LNCAP (cell line): ENCODE results near the gene DNHD1.

ENCODE experiments used
- TF ChIP-seq, protein P1 (sequence below): fragments of 450-650 bp; IDR thresholded peaks from 2 replicates; pipeline ENCODE4 v1.5.1; 2017; ENCODE audit warnings: mild to moderate bottlenecking

Gene DNHD1

DNA sequence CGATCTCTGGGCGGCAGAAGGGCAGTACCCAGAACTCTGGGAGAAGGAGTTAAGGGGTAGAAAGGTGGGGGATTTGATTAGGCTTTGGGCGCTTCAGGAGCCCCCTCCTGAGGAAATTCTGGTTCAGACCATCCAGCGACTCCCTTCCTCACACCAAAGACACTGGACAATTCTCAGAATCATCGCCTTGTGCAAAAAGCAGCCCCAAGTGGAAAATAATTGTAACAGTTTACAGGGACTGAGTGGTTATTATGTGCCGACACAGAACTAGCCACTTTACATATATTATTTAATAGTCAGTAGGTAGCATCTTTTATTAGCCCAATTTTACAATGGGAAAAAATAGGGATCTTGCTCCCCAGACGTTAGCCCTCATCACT, 22.7 kb upstream of the DNHD1 start:
- TF ChIP-seq, protein P1, sequence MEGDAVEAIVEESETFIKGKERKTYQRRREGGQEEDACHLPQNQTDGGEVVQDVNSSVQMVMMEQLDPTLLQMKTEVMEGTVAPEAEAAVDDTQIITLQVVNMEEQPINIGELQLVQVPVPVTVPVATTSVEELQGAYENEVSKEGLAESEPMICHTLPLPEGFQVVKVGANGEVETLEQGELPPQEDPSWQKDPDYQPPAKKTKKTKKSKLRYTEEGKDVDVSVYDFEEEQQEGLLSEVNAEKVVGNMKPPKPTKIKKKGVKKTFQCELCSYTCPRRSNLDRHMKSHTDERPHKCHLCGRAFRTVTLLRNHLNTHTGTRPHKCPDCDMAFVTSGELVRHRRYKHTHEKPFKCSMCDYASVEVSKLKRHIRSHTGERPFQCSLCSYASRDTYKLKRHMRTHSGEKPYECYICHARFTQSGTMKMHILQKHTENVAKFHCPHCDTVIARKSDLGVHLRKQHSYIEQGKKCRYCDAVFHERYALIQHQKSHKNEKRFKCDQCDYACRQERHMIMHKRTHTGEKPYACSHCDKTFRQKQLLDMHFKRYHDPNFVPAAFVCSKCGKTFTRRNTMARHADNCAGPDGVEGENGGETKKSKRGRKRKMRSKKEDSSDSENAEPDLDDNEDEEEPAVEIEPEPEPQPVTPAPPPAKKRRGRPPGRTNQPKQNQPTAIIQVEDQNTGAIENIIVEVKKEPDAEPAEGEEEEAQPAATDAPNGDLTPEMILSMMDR, result no peak

DNA sequence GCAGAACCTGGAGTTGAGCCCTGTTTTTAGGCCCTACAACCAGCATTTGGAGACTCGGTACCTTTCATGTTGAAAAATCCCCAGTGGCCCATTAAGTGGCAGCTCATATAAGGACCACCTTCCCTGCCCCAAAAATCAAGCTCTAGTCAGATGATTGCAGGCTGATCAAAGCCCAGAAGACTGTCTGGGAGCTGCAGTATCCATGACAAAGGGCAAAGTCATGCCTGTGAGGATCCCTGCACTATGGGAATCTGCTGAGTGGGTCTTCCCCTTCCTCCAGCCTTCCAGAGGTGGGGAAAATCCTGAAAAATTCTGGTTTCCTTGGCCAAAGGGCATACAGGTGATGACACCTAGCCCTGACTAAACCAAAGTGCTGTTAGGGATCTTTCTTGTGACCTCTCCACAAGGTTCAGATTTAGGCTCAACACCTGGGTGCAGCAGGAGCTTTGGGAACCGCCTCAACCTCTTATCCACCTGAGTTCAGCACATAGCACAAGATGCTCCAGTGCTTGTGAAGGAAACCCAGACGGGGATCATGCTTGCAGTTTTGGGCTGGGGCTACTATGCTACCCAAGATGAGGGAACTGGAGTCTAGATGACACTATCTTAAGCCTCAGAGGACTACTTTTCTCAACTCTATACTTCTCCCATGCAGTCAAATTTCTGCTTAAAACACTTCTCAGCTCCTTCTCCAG, 22.1 kb upstream of the DNHD1 start:
- TF ChIP-seq, protein P1, result no peak

DNA sequence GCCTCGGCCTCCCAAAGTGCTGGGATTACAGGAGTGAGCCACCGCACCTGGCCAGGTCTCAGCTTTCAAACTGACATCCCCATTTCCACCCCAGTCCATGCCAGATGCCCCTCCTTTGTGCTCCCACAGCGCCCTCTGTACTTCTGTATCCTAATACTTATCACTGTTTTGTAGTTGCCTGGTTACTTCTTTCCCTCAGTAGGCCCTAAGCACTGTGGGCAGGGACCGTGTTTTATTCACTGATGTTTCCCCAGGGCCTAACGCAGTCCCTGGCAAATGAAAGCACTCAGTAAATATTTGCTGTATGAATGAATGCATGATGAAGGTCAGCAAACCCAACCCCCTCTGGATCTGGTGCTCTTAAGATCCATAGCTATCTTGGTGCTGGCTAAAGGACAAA, 21.1 kb upstream of the DNHD1 start:
- TF ChIP-seq, protein P1, result no peak

DNA sequence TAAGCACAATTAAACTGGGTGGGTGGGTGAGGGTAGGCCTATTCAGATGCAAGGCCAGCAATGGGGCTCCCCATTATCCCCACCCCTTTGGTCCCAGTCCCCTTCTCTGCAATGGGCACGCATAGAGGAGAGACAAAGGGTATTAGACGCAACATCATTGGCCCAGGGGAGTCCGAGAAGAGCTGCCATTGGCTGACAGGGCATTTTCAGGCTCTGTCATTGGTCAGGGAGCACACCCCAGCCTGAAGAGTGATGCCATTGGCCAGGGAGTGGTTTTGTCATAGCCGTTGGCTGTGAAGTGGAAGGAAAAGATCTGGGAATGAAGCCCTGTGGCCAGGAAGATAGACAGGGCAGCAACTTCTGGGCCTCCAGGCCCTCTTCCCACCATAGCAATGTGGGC, 20.5 kb upstream of the DNHD1 start:
- TF ChIP-seq, protein P1, result no peak

DNA sequence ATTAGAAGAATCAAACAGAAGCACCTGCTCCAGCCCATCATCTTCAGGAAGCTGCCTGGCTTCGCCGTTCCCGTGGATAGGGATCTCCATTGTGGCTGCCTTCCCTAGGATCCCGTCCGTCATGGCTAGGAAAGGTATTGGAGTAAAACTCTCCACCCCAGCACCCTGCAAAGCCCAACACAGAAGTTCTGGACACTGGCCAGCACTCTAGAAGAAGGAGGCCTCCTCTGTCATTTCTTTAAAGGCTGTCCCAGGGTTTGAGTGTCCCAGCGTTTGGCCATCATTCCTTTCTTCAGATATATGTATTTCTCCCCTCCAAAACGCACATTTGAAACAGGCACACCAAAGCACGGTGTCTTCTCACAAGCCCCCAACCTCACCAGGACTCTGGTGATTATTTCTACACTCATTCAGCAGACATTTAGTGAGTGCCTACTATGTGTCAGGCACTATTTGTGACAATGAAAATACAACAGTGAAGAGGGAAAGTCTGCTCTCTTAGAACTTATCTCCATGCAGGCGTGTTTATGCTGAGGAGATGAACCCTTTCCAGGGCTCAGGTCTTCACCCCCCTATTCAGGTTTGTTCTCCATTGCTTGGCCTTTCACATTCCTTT, 16.7 kb upstream of the DNHD1 start:
- TF ChIP-seq, protein P1, result no peak

DNA sequence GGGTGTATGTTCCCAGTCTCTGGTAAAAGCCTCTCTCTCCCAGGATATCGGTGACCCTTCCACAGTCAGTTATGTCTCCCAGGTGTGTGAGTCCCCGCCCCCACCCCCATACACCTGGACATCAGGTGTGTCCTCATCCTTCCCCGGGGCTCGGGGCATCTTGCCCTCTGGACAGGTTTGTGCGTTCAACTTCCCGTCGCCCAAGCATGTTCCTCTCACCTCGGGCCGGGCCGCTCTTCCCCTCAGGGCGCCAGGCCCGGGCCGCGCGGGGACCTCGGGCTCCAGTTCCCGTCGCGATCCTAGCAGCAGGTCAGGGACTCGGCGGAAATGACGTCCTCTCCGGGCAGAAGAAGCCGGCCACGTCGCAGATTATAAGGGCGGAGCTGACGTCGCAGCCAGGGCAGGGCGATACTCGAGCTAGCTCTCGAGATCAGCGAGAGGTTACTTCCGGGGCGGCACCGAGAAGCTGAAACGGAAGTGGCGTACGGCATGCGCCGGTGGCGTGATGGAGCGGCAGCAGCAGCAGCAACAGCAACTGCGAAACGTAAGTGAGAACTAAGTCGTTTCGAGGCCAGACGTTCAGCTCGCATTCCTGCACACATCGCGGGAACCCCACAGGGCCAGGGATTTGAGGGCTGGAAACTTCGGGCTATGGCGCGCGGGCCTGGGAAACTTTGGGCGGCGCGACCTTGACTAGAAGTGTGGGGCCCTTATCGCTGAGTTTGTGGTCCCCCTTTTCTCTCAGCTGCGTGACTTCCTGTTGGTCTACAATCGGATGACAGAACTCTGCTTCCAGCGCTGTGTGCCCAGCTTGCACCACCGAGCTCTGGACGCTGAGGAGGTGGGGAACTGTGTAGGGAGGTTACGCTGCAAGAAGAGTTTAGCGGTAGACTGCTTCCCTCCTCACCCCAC, 15.8 kb upstream of the DNHD1 start, which contains the start of the genes ARFIP2 and TIMM10B:
Gene ARFIP2 (minus strand): TSS at position 320 of the 912 bp plus-strand sequence. CDS start 910 bp downstream, outside the sequence.
Gene TIMM10B (plus strand): TSS at position 490 of the 912 bp plus-strand sequence. CDS start 16 bp downstream, at position 506.
- TF ChIP-seq, protein P1, result no peak

DNA sequence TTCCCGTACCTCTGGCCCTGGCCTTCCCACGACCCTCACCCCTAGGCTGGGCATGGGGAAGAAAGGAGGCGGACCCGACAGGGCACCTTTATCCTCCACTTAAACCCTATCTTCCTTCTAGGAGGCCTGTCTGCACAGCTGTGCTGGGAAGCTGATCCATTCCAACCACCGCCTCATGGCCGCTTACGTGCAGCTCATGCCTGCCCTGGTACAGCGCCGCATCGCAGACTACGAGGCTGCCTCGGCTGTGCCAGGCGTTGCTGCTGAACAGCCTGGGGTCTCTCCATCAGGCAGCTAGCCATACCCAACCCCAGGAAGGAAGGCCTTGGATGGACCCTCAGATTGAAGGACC, 15.2 kb upstream of the DNHD1 start:
- TF ChIP-seq, protein P1, result no peak
